K562 (cell line): ENCODE results near the gene RAB31.

Experiments used
- CXXC5 ChIP-seq: fragments of 250-450 bp; sonication (Bioruptor Pico); IDR thresholded peaks from 2 replicates; pipeline ENCODE4 v1.8.0; 2022; ENCODE audit warnings: inconsistent platforms, mild to moderate bottlenecking, moderate library complexity
- E2F1 ChIP-seq: sonication (generic); formaldehyde crosslinking; IDR thresholded peaks from 2 replicates; pipeline ENCODE4 v1.8.1; 2023; ENCODE audit warnings: mild to moderate bottlenecking, missing genetic modification reagents, moderate library complexity
- HDAC2 ChIP-seq: fragments of 450-650 bp; IDR thresholded peaks from 2 replicates; pipeline ENCODE4 v1.6.1; 2016; ENCODE audit warnings: mild to moderate bottlenecking
- HEY1 ChIP-seq: fragments of 250-450 bp; sonication (Bioruptor Pico); IDR thresholded peaks from 2 replicates; pipeline ENCODE4 v1.5.0; 2020; ENCODE audit warnings: mild to moderate bottlenecking, moderate library complexity, borderline replicate concordance
- RNF2 ChIP-seq: sonication (generic); IDR thresholded peaks from 2 replicates; pipeline ENCODE4 v1.6.1; 2016
- SIN3A ChIP-seq, 2 experiments: fragments of 150-350 bp in 1 of 2; IDR thresholded peaks; 2 replicates each; pipeline ENCODE4 v1.6.1; 2011 to 2016; ENCODE audit warnings: borderline replicate concordance in 2 of 2, low read depth in 2 of 2, low read length in 2 of 2, mild to moderate bottlenecking in 2 of 2, moderate library complexity in 2 of 2; ENCODE audit not compliant: control insufficient read depth in 1 of 2
- STAG1 ChIP-seq: sonication (generic); formaldehyde crosslinking; IDR thresholded peaks from 2 replicates; pipeline ENCODE4 v1.5.0; 2020; ENCODE audit warnings: missing genetic modification reagents, borderline replicate concordance
- TCF7L2 ChIP-seq: fragments of 150-350 bp; IDR thresholded peaks from 2 replicates; pipeline ENCODE4 v1.6.1; 2016; ENCODE audit warnings: low read depth, mild to moderate bottlenecking, low read length, moderate library complexity
- ZBTB8A ChIP-seq: fragments of 450-650 bp; IDR thresholded peaks from 2 replicates; pipeline ENCODE4 v1.6.1; 2018; ENCODE audit warnings: mild to moderate bottlenecking, moderate library complexity; ENCODE audit not compliant: partially characterized antibody
- ZNF146 ChIP-seq: IDR thresholded peaks from one replicate; pipeline ENCODE4 v1.6.1; 2018; ENCODE audit warnings: missing compliant biosample characterization; ENCODE audit not compliant: unreplicated experiment

GRCh38 chr18:9839853-9840252 lies 131.8 kb downstream of the RAB31 start:
- no peak for TF ChIP-seq CXXC5
- TF ChIP-seq TCF7L2: no peak
- no peak for TF ChIP-seq E2F1 (CRISPR knock-in tag)
- TF ChIP-seq RNF2: no peak
- TF ChIP-seq ZBTB8A: no peak
- no peak for TF ChIP-seq HEY1
- no peak for TF ChIP-seq SIN3A (IDR thresholded peaks at IDR 0.05; ENCODE audit: borderline replicate concordance in 2 of 2, control insufficient read depth in 1 of 2, low read depth in 2 of 2, low read length in 2 of 2)
- TF ChIP-seq HDAC2: no peak
- TF ChIP-seq ZNF146 (CRISPR knock-in tag): no peak
- no peak for TF ChIP-seq STAG1 (CRISPR knock-in tag)
